BE2C (cell line): Measurements from ENCODE around the gene NEK11.

Source experiments
- DNase-seq: peaks from one replicate; pipeline ENCODE4 v3.0.0-alpha.2; 2020
- H3K27me3 ChIP-seq: fragments of 250-450 bp; sonication (Bioruptor Pico); 2 replicates; pipeline ENCODE4 v1.5.1; 2020; ENCODE audit warnings: mild to moderate bottlenecking
- H3K36me3 ChIP-seq: fragments of 250-450 bp; sonication (Bioruptor Pico); 2 replicates; pipeline ENCODE4 v1.5.1; 2020; ENCODE audit warnings: mild to moderate bottlenecking
- H3K4me1 ChIP-seq: fragments of 250-450 bp; sonication (Bioruptor Pico); 2 replicates; pipeline ENCODE4 v1.5.1; 2020
- H3K4me3 ChIP-seq: 2 replicates; pipeline ENCODE4 v1.5.1; 2011; ENCODE audit warnings: low read depth, low read length
- H3K9me3 ChIP-seq: fragments of 250-450 bp; sonication (Bioruptor Pico); 2 replicates; pipeline ENCODE4 v1.5.1; 2020
- CTCF ChIP-seq: IDR thresholded peaks from 2 replicates; pipeline ENCODE4 v1.5.1; 2012; ENCODE audit warnings: mild to moderate bottlenecking, low read depth, low read length

NEK11 gene

GRCh38 chr3:131283862-131284261 is 257.2 kb downstream of the NEK11 start:
- no peak for DNase-seq
- TF ChIP-seq CTCF, result no peak
- Histone ChIP-seq H3K27me3 (no peaks in the 10 kb centered on the region), H3K4me3 (no peak overlapping the region), H3K9me3 (no peaks in the 10 kb centered on the region), H3K4me1 (no peaks in the 10 kb centered on the region), H3K36me3 (no peaks in the 10 kb centered on the region)

- Histone ChIP-seq H3K9me3 (no peaks in the 10 kb centered on the region), H3K27me3 (no peaks in the 10 kb centered on the region), H3K36me3 (no peaks in the 10 kb centered on the region), H3K4me3 (no peak overlapping the region), H3K4me1 (no peaks in the 10 kb centered on the region)
- no peak for DNase-seq
- TF ChIP-seq CTCF, result no peak
Observed at GRCh38 chr3:131284302-131284701, 257.6 kb downstream of the NEK11 start.

GRCh38 chr3:131285456-131285855 is 258.8 kb downstream of the NEK11 start:
- H3K36me3 ChIP-seq, result no peaks in the 10 kb centered on the region
- no peak for TF ChIP-seq CTCF
- H3K4me1 ChIP-seq, result no peaks in the 10 kb centered on the region
- H3K9me3 ChIP-seq, result no peaks in the 10 kb centered on the region
- no peaks in the 10 kb centered on the region for H3K27me3 ChIP-seq
- DNase-seq, result no peak
- no peak overlapping the region for H3K4me3 ChIP-seq

- Histone ChIP-seq H3K4me3 (no peak overlapping the region), H3K27me3 (peaks cover 12% of the 10 kb centered on the region), H3K9me3 (no peaks in the 10 kb centered on the region; the same call in 1 of the 2 replicates), H3K36me3 (no peaks in the 10 kb centered on the region), H3K4me1 (no peaks in the 10 kb centered on the region; the same call in 1 of the 2 replicates)
- DNase-seq, result no peak
- no peak for TF ChIP-seq CTCF
Observed at GRCh38 chr3:131299836-131300235, 273.2 kb downstream of the NEK11 start.

GRCh38 chr3:131303848-131304247 is 277.2 kb downstream of the NEK11 start:
- no peak for DNase-seq
- TF ChIP-seq CTCF, result no peak
- no peaks in the 10 kb centered on the region; the same call in 1 of the 2 replicates for H3K4me1 ChIP-seq

GRCh38 chr3:131304890-131305289 is 278.2 kb downstream of the NEK11 start:
- Histone ChIP-seq H3K9me3 (no peaks in the 10 kb centered on the region; the same call in 1 of the 2 replicates), H3K4me3 (no peak overlapping the region), H3K36me3 (no peaks in the 10 kb centered on the region), H3K27me3 (peaks cover 12% of the 10 kb centered on the region), H3K4me1 (no peaks in the 10 kb centered on the region)
- DNase-seq, result no peak
- no peak for TF ChIP-seq CTCF

More at GRCh38 chr3:131303848-131304247, 277.2 kb downstream of the NEK11 start:
- Histone ChIP-seq H3K9me3 (no peaks in the 10 kb centered on the region; the same call in 1 of the 2 replicates), H3K27me3 (peaks cover 12% of the 10 kb centered on the region), H3K36me3 (no peaks in the 10 kb centered on the region), H3K4me3 (no peak overlapping the region)
